C4-2B (cell line): ENCODE measurements around the gene NBEAL2.

Experiments used
- H3K27ac ChIP-seq: fragments of 450-650 bp; 2 replicates; pipeline ENCODE4 v1.5.1; 2017
- CTCF ChIP-seq: fragments of 450-650 bp; conservative IDR thresholded peaks from 2 replicates; pipeline ENCODE4 v1.5.1; 2017; ENCODE audit warnings: mild to moderate bottlenecking
- ZFX ChIP-seq: fragments of 450-650 bp; IDR thresholded peaks from 2 replicates; pipeline ENCODE4 v1.6.1; 2017

The NBEAL2 gene

GRCh38 chr3:46978985-46979944 lies at the start of gene NBEAL2:
NBEAL2 (plus strand) TSS chr3:46979666; CDS start chr3:46979862, 196 bp downstream.
- peak; percentile 63; the same call in 1 of the 2 replicates for TF ChIP-seq ZFX
- no peak for TF ChIP-seq CTCF
- peak within 1 kb of the TSS; percentile 88 for H3K27ac ChIP-seq

- peak overlapping the region; percentile 64 for H3K27ac ChIP-seq
- TF ChIP-seq ZFX (no peak), CTCF (no peak)
Observed at GRCh38 chr3:46930166-46930944, 49.1 kb upstream of the NBEAL2 start.

GRCh38 chr3:46930945-46931403 lies 48.5 kb upstream of the NBEAL2 start:
- no peak for TF ChIP-seq ZFX
- no peak for TF ChIP-seq CTCF
- H3K27ac ChIP-seq = peak overlapping the region; percentile 64

GRCh38 chr3:46931631-46932331 lies 47.7 kb upstream of the NBEAL2 start:
- no peak for TF ChIP-seq ZFX
- TF ChIP-seq CTCF = no peak
- H3K27ac ChIP-seq = peak overlapping the region; percentile 64

- H3K27ac ChIP-seq = peak overlapping the region; percentile 6; the same call in 1 of the 2 replicates
- TF ChIP-seq CTCF (no peak), ZFX (no peak)
Observed at GRCh38 chr3:46932455-46933225, 46.8 kb upstream of the NBEAL2 start.

GRCh38 chr3:46933261-46933660 lies 46.2 kb upstream of the NBEAL2 start:
- no peak overlapping the region for H3K27ac ChIP-seq
- no peak for TF ChIP-seq ZFX
- no peak for TF ChIP-seq CTCF
